ENCODE data around the gene DAPP1.
"Not testable (repeated sequence)": the region's sequence is repeated elsewhere in the genome, so short reads cannot be mapped to it uniquely, and the experiment has no call there.

DAPP1 gene

DNA sequence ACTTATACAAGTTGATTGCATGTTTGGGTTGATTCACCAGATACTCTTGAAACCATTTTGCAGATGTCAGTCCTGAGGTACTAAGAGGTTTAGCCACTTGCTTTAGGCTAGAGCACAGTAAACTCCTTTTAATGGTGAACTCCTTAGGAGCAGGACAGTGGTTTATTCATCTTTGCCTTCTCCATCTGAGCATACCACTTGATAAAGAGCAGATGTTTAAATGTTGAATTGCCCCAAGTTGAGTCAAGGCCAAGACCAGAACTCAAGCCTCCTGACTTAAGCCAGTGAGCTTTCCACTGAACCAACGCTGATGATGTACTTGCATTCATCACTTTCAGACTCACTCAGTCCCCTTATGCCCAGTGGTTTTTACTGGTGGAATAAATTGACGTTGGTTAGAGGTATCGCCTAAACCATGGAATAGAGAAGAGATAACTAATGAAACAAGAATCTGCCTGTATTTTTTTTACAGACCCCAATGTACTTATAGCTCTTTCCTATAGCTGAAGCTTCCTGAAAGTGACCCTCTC lies 7.5 kb downstream of the DAPP1 start:
- DNase-seq (ENCODE audit: low read depth): no peak

DNA sequence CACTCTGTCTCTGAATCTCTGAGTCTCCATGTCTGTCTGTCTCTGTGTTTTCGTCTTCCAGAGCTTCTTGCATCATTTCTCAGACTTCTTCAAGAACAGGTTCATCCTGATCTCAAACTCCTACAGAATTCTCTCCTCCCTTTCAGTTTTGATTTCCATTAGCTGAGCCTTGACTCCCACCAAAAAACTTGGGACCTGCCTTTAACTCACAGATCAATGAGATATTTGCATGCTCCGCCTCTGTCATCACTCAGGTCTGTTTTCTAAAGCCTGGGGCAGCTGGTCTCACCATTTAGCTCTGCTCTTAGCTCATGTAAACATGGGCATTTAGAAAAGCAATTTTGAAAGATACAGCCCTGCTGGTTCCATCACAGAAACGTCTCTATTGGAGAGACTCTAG lies 8.6 kb downstream of the DAPP1 start:
- DNase-seq (ENCODE audit: low read depth): no peak

DNA sequence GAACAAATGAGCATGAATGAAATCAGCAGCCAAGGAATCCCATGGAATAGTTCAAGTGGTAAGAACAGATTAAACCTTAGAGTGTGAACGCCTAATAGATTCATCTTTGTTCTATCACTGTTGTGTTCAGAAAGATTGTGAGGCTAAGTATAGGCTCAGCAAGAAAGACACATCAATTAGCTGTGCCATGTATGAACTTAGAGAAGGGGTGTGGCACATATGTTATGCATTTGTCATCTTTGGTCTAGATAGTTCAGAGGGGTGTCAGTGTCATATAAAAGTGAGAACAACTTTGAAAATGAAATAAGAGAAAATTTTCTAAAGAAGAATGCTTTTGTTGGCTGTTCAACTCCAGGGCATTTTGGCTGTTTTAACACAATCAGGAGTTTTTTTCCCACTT lies 9.4 kb downstream of the DAPP1 start:
- no peak for DNase-seq (ENCODE audit: low read depth)

DNA sequence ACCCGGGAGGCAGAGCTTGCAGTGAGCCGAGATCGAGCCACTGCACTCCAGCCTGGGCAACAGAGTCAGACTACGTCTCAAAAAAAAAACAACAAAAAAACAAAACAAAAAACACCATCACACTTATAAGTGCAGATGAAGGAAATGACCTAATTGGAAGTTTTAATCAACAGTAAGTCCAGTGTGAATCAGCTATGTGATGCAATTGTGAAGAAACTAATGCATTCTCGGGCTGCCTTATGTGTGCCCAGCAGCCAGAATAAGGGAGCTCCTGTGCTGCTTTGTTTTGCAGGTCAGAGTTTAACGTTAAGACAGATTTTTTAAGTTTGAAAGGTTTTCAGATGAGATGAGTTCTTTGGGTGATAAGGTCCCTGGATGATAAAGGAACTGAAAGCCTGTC lies 10.8 kb downstream of the DAPP1 start:
- DNase-seq (ENCODE audit: low read depth): no peak

DNA sequence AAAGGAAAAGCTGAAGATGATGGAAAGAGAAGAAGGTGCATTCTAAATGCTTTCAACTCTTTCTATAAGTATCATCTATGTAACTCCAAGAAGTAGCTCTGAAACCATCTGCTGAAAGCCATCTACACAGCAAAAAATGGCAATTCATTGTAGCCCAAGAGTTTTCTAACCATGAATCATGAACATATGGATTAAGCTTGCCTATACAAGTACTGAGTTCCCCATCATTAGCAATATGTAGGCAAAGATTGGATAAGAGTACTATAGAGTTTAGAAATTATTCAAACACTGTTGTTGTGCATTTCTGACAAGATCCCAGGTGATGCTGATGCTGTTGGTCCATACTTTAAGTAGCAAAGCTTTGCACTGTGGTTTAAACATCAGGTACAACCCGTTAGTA lies 11.2 kb downstream of the DAPP1 start:
- no peak for DNase-seq (ENCODE audit: low read depth)

DNA sequence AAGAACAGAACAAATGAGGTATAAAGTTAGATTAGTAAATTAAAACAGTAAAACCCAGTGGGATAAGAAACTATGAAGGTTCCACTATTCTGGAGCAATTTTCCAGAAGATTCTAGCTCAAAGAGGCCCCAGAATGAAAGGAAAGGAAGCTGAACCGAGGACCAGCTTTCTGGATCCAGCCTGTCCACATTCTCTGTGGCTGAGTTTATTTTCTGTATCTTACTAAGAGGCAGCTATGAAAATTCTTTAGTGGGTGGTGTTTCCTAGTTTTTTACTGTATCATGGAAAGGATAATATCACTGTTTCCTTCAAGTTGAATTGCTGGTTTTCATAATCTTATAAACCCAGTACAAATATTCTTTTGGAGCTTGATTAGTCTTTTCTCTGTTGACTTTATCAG lies 11.8 kb downstream of the DAPP1 start:
- DNase-seq (ENCODE audit: low read depth): no peak

DNA sequence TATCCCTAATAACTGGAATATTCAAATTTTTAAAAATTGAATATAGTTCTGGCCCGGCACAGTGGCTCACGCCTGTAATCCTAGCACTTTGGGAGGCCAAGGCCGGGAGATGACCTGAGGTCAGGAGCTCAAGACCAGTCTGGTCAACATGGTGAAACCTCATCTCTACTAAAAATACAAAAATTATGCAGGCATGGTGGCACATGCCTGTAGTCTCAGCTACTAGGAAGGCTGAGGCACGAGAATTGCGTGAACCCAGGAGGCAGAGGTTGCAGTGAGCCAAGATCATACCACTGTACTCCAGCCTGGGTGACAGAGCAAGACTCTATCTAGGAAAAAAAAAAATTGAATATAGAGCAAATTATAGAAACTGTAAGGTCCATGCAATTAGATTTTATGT lies 13.4 kb downstream of the DAPP1 start:
- not testable (repeated sequence) for DNase-seq (ENCODE audit: low read depth)

DNA sequence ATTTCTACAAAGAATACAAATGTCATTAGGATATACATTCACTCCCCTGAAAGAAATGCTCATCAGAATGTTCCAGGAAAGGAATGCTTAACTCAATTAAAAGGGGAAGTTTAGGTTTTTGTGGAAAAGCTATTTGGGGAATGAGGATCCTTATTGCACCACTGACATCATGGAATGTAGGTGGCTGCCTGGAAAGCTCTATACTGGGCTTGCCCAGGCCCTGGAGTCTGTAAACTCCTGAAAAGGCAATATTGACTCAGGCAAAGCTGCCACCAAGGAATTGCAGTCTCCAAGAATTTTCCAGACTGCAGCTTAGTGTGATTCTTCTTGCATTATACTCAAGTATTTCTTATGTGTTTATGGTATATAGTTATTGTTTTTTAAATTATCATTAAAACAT lies 15.7 kb downstream of the DAPP1 start:
- DNase-seq (ENCODE audit: low read depth): no peak

DNA sequence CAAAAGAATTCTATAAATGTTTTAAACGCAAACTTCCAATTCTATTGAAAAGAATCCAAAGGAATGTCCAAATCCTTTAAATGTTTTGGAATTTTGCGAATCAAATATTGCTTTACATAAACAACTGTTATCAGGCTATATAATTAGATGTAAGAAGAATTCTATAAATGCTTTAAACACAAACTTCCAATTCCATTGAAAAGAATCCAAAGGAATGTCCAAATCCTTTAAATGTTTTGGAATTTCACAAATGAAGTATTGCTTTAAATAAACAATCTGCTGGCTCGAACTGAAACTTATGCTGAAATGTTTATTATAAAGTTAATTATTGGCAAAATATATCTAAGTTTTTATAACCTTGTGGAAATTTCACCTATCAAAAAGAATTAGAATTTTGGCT lies 16.1 kb downstream of the DAPP1 start:
- DNase-seq (ENCODE audit: low read depth): no peak

DNA sequence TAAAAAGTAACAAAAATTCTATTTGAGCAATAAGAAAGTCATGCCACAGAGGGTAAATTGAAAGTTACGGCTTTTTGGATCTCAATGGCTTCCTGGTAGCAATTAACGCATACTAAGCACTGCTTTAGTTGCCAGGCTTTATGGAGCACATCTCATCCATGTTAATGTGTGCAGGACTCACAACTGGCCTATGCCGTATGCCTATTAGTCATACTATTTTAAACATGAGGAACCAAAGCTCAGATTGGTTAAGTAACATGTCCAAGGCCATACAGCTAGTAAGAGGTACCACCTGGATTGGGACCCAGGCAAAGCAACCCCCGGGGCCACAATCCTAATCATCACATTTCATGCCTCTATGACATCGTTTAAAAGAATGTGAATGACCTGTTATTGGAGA lies 17.1 kb downstream of the DAPP1 start:
- DNase-seq (ENCODE audit: low read depth): no peak

DNA sequence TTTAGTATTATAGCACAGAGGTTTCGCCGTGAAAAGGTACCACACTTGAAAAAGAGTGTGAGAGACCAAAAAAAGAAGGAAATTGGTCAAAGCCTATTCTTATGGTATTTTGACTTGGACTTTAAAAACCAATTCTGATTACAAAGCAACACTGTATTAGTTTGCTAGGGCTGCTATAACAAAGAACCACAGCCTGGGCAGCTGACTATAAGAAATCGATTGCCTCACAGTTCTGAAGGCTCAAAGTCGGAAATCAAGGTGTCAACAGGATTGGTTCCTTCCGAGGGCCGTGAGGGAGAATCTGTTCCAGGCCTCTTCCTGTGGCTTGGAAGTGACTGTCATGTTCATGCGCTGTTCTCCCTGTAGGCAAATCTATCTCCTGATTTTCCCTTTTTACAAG lies 17.9 kb downstream of the DAPP1 start:
- no peak for DNase-seq (ENCODE audit: low read depth)

DNA sequence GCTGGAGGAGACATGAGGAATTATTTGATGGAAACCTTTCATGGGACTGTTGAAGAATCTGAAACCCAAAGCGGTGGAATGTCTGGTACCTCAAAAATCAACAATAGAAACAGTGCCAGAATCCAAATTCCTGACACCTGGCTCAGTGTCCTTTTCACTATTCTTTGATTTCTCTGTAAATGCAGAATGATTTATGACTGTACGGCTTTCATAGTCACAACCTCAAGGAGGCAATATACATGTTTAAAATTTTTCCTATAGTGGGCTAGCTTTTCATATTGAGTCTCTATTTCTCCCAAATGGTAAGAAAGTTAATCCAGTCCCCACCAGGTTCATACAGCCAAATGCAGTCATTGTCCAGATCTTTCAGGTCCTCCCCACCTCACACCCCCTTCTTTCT lies 19.3 kb downstream of the DAPP1 start:
- no peak for DNase-seq (ENCODE audit: low read depth)

DNA sequence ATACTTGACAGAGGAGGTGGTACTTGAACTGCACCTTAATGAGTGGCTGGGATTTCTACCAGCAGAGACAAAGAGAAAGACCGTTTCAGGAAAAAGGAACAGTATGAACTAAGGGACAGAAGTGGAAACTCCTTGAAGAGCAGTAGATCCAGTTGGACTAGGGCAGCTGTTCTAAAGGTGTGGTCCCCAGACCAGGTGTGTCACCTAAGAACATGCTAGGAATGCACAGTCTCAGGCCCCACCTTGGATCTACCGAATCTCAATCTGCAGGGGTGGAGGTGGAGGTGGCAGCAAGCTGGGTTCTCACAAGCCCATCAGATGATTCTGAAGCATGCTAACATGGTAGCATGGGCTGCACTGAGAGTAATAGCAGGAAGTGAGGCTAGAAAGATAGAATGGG lies 22.3 kb downstream of the DAPP1 start:
- DNase-seq (ENCODE audit: low read depth): no peak

DNA sequence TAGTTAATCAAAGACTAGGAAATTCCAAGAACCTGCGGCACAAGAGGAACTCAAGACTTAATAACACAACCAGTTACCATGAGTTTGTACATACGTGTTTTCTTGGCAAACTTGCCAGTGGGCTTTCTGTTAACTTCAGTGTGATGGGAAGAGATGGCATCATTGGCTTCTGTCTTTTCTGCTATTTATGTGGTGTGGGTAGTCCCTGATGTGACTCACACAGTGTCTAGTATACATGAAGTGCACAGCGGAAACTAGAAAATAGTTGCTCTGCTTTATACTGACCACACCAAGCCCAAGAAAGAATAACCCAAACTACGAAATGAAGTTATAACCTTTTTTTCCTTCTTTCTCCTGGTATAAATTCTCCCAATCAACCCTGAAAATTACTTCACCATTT lies 24.5 kb downstream of the DAPP1 start:
- DNase-seq (ENCODE audit: low read depth): no peak

DNA sequence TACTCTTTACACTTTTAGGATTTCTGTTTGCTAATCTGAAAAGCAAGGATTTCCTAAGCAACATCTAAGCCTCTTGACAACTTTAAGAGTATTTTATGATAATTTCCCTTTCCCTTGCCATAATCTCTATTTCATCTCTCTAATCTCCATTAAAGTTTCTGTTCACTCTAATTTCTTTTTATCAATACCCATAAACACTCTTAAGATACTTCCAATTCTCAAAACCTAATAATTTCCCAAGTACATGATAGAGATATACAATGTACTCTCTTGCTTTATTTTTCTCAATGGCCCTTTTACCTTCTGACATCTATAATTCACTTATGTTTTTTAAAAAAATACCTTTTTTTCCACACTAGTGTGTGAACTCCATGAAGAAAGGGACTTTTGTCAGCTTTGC lies 26.8 kb downstream of the DAPP1 start:
- DNase-seq (ENCODE audit: low read depth): no peak

DNA sequence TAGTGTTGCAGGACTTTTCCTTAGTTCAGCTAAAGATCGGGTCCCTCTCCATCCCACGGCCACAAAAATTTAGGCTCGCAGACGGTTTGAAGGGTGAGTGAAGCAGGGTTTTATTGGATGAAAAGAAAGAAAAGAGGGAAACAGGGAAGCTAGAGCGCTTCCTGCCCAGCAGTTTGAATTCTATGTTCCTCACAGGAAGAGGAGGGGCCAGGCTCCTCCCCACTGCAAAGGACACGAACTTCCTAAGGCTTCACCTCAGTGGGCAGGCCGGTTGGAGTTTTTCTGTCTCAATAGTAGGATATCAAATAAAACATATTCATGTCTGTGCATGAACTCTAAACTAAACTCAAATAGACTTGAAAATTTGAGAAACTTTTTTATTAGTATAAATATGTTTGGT lies 27.4 kb downstream of the DAPP1 start:
- no peak for DNase-seq (ENCODE audit: low read depth)

DNA sequence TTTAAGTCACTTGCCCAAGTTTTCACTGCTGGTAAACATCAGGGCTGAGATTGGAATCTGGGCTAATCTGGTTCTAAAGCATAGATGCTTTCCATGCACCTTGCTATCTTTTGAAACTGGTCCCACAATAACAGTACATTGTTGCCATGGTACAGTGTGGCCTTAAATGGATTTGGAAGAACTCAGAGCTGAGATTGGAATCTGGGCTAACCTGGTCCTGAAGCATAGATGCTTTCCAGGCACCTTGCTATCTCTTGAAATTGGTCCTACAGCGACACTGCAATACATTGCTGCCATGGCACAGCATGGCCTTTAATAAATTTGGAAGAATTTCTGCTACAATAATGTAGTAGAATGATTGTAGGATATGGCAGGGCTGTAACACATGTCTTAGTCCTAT lies 28.6 kb downstream of the DAPP1 start:
- DNase-seq (ENCODE audit: low read depth): no peak

DNA sequence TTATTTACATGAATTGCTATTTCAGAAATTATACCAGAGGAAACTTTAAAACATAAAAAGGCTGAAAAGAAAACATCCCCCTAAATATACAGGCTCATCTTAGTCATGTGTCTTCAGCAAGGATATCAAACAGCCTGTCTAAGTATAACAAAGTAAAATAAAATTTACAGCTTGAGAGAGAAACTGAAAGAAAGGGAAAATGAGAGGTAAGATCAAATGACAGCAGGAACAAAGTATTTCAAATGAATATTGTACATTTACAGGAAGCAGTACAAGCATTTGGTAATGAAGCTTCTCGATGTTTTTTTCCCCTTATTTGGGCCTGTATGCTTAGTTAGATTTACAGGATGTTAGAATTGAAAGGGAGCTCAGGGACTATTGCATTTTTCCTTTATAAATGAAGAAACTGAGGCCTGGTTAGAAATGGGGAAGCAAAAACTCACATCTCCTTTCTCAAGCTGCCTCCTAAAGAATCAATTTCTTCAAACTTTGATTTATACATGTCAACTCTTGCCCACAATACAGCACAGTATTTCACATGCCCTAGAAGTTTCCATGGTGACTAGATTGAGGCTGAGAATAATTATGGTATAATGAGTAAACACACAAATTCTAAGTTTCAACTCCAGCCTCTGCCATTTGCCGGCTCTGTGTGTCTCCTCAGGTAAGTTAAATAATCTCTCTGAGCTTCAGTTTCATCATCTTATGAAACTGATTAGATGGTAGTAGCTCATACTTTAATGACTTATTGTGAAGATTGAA lies 29.3 kb downstream of the DAPP1 start:
- no peak for DNase-seq (ENCODE audit: low read depth)

DNA sequence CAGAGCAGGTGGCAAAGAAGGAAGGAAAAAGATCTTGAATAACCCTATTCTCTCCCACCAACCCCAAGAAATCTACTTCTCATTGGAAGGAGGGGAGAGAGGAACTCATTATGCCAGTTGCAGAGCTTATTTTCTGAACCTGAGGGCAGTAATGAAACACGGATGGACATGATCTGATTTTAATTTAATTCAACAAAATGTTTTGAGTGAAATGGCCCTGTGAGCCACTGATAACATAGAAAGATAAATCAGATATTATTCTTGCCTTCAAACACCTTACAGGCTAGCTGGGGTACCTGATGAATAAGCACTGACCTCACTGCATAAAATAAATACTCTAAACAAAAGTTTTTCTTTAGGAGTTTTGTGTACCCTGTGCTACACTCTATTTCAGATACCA lies 30.3 kb downstream of the DAPP1 start:
- DNase-seq (ENCODE audit: low read depth): no peak

DNA sequence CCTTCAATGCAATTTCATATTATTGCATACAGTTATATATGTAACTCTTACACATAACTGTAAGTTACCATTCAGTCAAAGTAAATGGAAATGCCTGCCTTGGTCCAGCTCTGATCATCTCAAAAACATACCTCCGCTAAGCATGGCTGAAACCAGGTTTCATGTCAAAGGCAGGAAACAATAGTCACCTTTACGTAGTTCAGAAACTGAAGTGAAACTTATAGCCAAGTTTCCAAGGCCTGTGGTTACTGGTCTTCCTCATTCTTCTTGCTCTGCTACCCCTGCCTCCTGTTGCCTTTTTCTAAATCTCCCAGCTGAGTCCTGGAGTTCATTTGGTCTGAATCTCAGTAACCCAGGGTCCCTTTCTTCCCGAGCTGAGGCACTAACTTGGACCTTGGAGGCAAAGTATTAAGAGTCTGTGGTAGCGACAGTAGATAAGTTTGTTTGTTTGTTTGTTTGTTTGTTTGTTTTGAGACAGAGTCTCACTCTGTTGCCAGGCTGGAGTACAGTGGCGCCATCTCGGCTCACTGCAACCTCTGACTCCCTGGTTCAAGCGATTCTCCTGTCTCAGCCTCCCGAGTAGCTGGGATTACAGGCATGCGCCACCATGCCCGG lies 30.8 kb downstream of the DAPP1 start:
- no peak for DNase-seq (ENCODE audit: low read depth)

DNA sequence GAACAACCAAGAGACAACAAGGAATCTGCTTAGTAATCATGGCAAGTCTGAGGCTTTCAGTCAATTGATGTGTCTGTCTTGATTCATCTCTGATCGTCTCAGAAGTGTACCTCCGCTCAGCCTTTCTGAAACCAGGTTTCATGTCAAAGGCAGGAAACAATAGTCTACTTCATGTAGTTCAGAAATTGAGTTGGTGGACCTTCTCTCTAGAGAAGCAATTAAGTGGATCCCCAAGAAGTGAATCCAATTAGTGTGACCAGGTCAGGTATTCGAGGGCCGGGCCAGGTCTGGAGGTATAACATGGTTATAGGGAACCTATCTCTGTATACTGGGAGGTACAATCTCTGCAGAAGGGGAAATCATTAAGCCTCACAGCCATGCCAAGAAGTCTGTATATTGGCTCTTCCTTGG lies 32.0 kb downstream of the DAPP1 start:
- no peak for DNase-seq (ENCODE audit: low read depth)

DNA sequence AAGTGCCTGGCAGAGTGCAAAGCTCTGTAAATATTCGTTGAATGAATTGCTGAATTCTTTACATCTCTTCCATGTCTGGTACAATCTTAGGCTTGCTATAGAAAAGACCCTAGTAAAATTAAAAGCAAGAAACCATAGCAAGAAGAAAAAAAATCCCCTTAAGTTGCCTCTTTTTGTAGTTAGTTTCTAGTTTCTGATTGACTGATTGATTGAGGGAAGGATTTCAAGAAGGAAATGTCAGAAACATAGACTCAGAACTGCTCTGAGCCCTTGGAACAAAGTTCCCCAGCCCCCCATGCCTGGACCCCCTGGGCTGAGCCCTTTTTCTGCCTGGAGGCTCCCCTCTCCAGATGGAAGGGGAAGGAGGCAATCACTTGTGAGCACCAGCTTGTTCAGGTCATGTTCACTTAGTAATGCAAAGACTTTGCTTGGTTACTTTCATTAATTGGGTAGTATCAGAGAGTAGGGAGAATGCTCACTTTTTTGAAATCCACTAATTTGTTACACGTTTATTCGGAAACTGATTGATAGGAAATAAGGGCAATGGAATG lies 35.6 kb downstream of the DAPP1 start:
- no peak for DNase-seq (ENCODE audit: low read depth)

DNA sequence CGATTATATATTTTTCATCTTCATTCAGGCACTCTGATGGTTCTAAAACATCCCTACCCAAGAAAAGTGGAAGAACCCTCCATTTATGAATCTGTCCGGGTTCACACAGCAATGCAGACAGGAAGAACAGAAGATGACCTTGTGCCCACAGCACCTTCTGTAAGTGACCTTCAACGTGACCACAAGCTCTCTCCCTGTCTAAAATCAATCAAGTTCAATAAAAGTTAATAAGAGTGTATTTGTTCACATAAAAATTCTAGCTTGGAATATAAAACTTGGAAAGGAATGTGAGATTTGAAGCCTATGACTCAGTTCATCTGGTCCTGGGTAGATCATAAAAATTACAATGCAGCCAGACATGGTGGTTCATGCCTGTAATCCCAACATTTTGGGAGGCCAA lies 36.6 kb downstream of the DAPP1 start:
- no peak for DNase-seq (ENCODE audit: low read depth)

DNA sequence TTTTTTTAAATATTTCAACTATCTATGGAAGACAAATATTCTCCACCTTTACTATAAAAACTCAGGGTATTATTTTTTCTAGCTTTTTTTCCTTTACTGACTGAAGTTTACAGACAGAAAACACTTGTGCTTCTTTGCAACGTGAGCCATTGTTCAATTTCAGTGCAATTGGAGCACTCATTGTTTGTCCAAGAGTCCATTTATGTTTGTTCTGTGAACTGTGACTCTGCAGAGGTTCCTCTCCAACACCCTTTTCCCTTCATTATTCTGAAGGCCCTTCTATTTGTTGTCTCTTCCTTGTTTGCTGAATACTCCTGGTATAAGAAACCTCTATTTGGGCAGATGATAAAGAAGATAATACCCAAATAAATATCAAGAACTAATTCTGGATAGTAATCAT lies 37.4 kb downstream of the DAPP1 start:
- no peak for DNase-seq (ENCODE audit: low read depth)
